HT-29 (cell line): ENCODE measurements around the gene CDS1. TPM values are rescaled to one million over a fixed set of nuclear protein-coding genes. Genes with fewer than 3 reads are reported as not detected.

ENCODE experiments used
- small RNA-seq: library from RNA; depleted of rRNA; stranded (forward); fragments of <200 nt; gene quantifications from one replicate; pipeline ENCODE3, GENCODE V24; 2014
- total RNA-seq: library from RNA; depleted of rRNA; stranded (reverse); fragments of >200 nt; shearing (Covaris generic); gene quantifications from 2 replicates; pipeline ENCODE4 v1.2.3, GENCODE V29; 2014; rRNA removed

CDS1 gene
- total RNA-seq, 1 experiment from 2014 or later, result 11.6 TPM

Small RNAs within 50 kb of the gene (small RNA-seq; reads per million reads assigned to genes)
- gene RN7SL552P (not detected), gene RPL3P13 (not detected)

Other genes with a start within 250 kb of the CDS1 start
- not detected in 2 replicates for gene NKX6-1, start 83.8 kb upstream of the CDS1 start, total RNA-seq